ENCODE data around the gene NT5C1B. TPM values are rescaled to one million over a fixed set of nuclear protein-coding genes. Genes with fewer than 3 reads are reported as not detected.
"Not testable (repeated sequence)": the region's sequence is repeated elsewhere in the genome, so short reads cannot be mapped to it uniquely, and the experiment has no call there.

NT5C1B gene
- 0.75 TPM for polyA plus RNA-seq
- long read RNA-seq, donor 1, result 0 reads
- long read RNA-seq, donor 2, result 0 reads
- long read RNA-seq, donor 3, result 0 reads
- long read RNA-seq, donor 4, result 0 reads
- long read RNA-seq, donor 5, result 0 reads
- long read RNA-seq, donor 6, result 0 reads
- long read RNA-seq, donor 7, result 0 reads
- long read RNA-seq, donor 8, result 0 reads
- long read RNA-seq, donor 9, result 0 reads
- long read RNA-seq, donor 10, result 0 reads
- long read RNA-seq, donor 11, result 0 reads

DNA sequence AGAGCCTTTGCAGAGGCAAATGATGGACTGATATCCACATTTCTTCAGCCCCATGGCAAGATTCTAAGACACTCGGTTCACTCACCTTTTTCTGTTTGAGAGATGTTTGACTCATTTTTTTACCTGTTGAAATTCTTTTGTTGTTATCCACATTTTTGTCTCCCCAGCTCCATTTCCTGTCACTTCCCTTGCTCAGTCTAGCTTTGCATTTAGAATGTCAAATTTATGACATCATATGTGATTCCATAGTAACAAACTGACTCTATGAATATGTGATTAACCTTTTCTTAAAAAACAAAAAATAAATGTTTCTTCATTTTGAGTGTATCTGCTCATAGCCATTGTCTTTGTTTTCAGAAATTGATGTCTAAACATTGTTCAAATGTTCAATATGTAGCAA is at the start of gene NT5C1B:
Gene NT5C1B (minus strand): TSS at position 216 of the 400 bp plus-strand sequence. CDS start 101 bp downstream, at position 115.
- Histone ChIP-seq H3K4me1 (ENCODE audit: control insufficient read depth, insufficient read depth, low read length) (no peaks in the 10 kb centered on the region), H3K4me3 (ENCODE audit: low read length) (no peak within 1 kb of the TSS), H3K27ac (ENCODE audit: low read length) (no peak within 1 kb of the TSS), H3K9me3 (ENCODE audit: control insufficient read depth, low read depth, low read length) (peaks cover 5% of the 10 kb centered on the region), H3K36me3 (ENCODE audit: control insufficient read depth, insufficient read depth, low read length) (no peaks in the 10 kb centered on the region), H3K27me3 (ENCODE audit: control insufficient read depth, insufficient read depth, low read length) (no peaks in the 10 kb centered on the region)
- 83% methylated on average over 1 of the region's 1 CpG for WGBS (ENCODE audit: insufficient coverage, low lambda C conversion rate)
- no peak for DNase-seq

DNA sequence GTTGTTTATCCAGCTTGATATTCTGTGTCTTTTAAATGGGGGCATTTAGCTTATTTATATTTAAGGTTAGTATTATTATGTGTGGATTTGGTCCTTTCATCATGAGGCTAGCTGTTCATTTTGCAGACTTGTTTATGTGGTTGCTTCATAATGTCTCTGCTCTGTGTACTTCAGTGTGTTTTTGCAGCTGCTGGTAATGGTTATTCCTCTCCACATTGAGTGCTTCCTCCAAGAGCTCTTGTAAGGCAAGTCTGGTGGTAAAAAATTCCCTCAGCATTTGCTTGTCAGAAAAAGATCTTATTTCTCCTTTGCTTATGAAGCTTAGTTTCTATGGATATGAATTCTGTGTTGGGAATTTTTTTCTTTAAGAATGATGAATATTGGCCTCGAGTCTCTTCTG is 47.8 kb upstream of the NT5C1B start:
- no peak overlapping the region for H3K4me3 ChIP-seq (ENCODE audit: low read length)
- no peaks in the 10 kb centered on the region for H3K4me1 ChIP-seq (ENCODE audit: control insufficient read depth, insufficient read depth, low read length)
- no peak for DNase-seq
- peaks cover 6% of the 10 kb centered on the region for H3K9me3 ChIP-seq (ENCODE audit: control insufficient read depth, low read depth, low read length)
- no peaks in the 10 kb centered on the region for H3K36me3 ChIP-seq (ENCODE audit: control insufficient read depth, insufficient read depth, low read length)
- H3K27ac ChIP-seq (ENCODE audit: low read length), result no peak overlapping the region
- no peaks in the 10 kb centered on the region for H3K27me3 ChIP-seq (ENCODE audit: control insufficient read depth, insufficient read depth, low read length)
- WGBS (ENCODE audit: insufficient coverage, low lambda C conversion rate), result 83% methylated on average over 1 of the region's 1 CpG

DNA sequence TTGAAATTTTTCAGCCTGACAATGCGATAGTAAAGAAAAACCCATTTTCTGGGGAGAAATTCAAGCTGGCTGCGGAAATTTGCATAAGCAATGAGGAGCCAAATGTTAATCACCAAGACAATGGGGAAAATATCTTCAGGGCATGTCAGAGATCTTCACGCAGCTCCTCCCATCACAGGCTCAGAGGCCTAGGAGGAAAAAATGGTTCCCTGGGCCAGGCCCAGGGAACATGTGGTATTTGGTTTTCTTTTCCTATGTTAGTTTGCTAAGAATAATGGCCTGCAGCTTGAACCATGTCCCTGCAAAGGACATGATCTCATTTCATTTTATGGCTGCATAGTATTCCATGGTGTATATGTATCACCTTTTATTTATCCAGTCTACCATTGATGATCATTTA is 43.3 kb upstream of the NT5C1B start:
- H3K27ac ChIP-seq (ENCODE audit: low read length); H3K4me3 ChIP-seq (ENCODE audit: low read length); H3K4me1 ChIP-seq (ENCODE audit: control insufficient read depth, insufficient read depth, low read length); DNase-seq; H3K36me3 ChIP-seq (ENCODE audit: control insufficient read depth, insufficient read depth, low read length); H3K27me3 ChIP-seq (ENCODE audit: control insufficient read depth, insufficient read depth, low read length); H3K9me3 ChIP-seq (ENCODE audit: control insufficient read depth, low read depth, low read length): not testable (repeated sequence)
- WGBS (ENCODE audit: insufficient coverage, low lambda C conversion rate), result 100% methylated on average over 2 of the region's 3 CpGs

DNA sequence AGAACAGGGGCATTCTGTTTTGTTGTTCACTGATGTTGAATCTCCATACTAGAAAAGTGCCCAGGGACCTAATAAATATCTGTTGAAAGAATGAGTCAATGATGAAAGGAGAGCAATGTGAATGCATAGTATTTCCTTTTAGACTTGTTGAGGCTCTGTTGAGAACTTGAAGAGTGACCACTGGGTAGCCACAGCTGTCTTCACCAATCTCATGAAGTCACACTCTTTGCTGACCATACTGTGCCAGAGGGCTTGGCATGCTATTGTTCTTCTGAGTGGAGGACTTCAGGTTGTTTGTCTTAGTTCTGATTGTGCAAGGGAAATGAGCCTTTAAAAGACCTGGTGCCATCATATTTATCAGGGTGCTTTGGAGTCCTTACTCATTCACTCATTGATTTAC is 41.6 kb upstream of the NT5C1B start:
- no peak for DNase-seq
- no peaks in the 10 kb centered on the region for H3K4me1 ChIP-seq (ENCODE audit: control insufficient read depth, insufficient read depth, low read length)
- no peak overlapping the region for H3K27ac ChIP-seq (ENCODE audit: low read length)
- no peaks in the 10 kb centered on the region for H3K36me3 ChIP-seq (ENCODE audit: control insufficient read depth, insufficient read depth, low read length)
- peaks cover 6% of the 10 kb centered on the region for H3K9me3 ChIP-seq (ENCODE audit: control insufficient read depth, low read depth, low read length)
- no peaks in the 10 kb centered on the region for H3K27me3 ChIP-seq (ENCODE audit: control insufficient read depth, insufficient read depth, low read length)
- H3K4me3 ChIP-seq (ENCODE audit: low read length), result no peak overlapping the region

DNA sequence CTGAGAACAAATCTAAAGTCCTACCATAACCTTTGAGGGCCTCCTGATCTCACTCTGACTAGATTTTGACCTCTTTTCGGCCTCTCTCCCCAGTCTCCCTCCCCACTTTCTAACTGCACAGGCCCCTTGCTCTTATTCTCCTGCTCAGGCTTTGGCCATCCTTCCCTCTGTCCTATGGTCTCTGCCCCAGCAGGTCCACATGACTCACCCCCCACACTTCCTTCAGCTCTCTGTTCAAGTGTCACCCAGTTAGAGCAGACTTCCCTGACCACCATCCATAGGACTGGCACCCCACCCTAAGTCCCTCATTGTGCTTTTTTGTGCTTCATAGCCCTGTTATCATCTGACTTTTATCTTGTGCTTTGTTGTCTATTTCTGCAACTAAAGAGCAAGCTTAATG is 41.2 kb upstream of the NT5C1B start:
- Histone ChIP-seq H3K27ac (ENCODE audit: low read length) (no peak overlapping the region), H3K27me3 (ENCODE audit: control insufficient read depth, insufficient read depth, low read length) (no peaks in the 10 kb centered on the region), H3K36me3 (ENCODE audit: control insufficient read depth, insufficient read depth, low read length) (no peaks in the 10 kb centered on the region), H3K4me1 (ENCODE audit: control insufficient read depth, insufficient read depth, low read length) (no peaks in the 10 kb centered on the region), H3K9me3 (ENCODE audit: control insufficient read depth, low read depth, low read length) (peaks cover 6% of the 10 kb centered on the region), H3K4me3 (ENCODE audit: low read length) (no peak overlapping the region)
- DNase-seq, result no peak
- WGBS (ENCODE audit: insufficient coverage, low lambda C conversion rate), result 83% methylated on average over 1 of the region's 1 CpG

DNA sequence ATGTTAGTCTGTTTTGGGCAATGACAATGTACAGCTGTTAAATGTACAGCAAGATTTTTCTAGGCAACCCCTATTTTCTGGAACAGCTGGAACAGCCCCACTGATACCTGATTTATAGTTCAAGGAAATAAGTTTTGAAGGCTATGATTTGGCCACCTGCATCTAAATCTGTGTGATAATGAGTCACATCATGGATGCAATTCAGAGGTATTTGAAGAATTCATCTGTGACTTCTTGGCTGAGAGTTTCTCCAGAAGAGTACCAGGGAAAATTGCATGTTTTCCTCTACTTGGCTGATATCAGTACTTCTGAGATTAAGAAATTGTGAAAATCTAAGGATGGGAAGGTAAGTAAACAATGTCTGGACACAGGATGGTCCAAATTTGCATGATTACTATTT is 40.7 kb upstream of the NT5C1B start:
- no peaks in the 10 kb centered on the region for H3K36me3 ChIP-seq (ENCODE audit: control insufficient read depth, insufficient read depth, low read length)
- no peaks in the 10 kb centered on the region for H3K27me3 ChIP-seq (ENCODE audit: control insufficient read depth, insufficient read depth, low read length)
- H3K4me3 ChIP-seq (ENCODE audit: low read length), result no peak overlapping the region
- H3K9me3 ChIP-seq (ENCODE audit: control insufficient read depth, low read depth, low read length), result peaks cover 6% of the 10 kb centered on the region
- DNase-seq, result no peak
- no peak overlapping the region for H3K27ac ChIP-seq (ENCODE audit: low read length)
- H3K4me1 ChIP-seq (ENCODE audit: control insufficient read depth, insufficient read depth, low read length), result no peaks in the 10 kb centered on the region

DNA sequence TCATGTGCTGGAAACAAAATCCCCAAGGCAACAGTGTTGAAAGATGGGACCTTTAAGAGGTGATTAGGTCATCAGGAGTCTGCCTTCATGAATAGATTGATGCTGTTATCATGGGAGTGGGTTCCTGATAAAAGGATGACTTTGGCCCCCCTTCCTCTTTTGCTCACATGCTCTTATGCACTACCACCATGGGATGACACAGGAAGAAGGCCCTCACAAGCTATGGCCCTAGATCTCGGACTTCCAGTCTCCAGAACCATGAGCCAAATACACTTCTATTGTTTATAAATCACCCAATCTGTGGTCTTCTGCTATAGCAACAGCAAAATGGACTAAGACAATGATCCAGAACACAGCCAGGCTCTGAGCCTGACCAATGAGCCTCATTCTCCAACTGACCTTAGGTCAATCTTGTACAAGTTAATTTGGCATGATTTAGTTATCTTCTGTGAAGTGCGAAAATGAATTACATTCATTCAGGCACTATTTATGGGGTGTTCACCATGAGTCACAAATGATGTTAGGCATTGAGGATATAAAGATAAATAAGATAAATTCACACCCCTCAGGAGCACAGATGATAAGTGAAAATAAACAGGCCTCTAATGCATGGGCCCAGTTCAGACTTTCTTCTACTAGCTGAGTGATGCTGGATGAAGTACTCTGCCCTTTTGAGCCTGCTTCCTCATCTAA is 37.7 kb upstream of the NT5C1B start:
- Histone ChIP-seq H3K27ac (ENCODE audit: low read length) (no peak overlapping the region), H3K4me3 (ENCODE audit: low read length) (no peak overlapping the region), H3K36me3 (ENCODE audit: control insufficient read depth, insufficient read depth, low read length) (no peaks in the 10 kb centered on the region), H3K27me3 (ENCODE audit: control insufficient read depth, insufficient read depth, low read length) (no peaks in the 10 kb centered on the region), H3K9me3 (ENCODE audit: control insufficient read depth, low read depth, low read length) (no peaks in the 10 kb centered on the region), H3K4me1 (ENCODE audit: control insufficient read depth, insufficient read depth, low read length) (no peaks in the 10 kb centered on the region)
- 83% methylated on average over 1 of the region's 2 CpGs for WGBS (ENCODE audit: insufficient coverage, low lambda C conversion rate)
- no peak for DNase-seq

DNA sequence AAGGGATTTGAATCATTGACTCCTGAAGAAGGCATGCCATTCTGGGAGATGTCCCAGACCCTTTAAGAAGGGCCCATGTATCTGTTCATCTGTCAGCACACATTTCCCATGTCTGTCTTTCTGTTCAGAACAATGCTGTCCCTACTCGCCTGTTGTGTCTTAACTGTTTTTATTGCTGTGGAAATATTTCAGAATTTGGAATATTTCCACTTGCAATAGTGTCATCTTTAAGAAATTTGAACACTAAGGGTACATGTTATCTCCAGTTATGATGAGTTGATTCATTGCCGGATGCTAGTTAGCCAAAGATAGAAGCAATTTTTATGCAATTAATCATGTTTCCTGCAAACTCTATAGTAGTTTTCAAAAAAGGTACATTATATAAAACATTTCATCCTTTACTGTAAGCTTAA is 36.9 kb upstream of the NT5C1B start:
- no peaks in the 10 kb centered on the region for H3K36me3 ChIP-seq (ENCODE audit: control insufficient read depth, insufficient read depth, low read length)
- H3K9me3 ChIP-seq (ENCODE audit: control insufficient read depth, low read depth, low read length), result no peaks in the 10 kb centered on the region
- no peak overlapping the region for H3K27ac ChIP-seq (ENCODE audit: low read length)
- WGBS (ENCODE audit: insufficient coverage, low lambda C conversion rate), result 85% methylated on average over 2 of the region's 2 CpGs
- H3K4me1 ChIP-seq (ENCODE audit: control insufficient read depth, insufficient read depth, low read length), result no peaks in the 10 kb centered on the region
- no peak for DNase-seq
- no peaks in the 10 kb centered on the region for H3K27me3 ChIP-seq (ENCODE audit: control insufficient read depth, insufficient read depth, low read length)
- no peak overlapping the region for H3K4me3 ChIP-seq (ENCODE audit: low read length)

DNA sequence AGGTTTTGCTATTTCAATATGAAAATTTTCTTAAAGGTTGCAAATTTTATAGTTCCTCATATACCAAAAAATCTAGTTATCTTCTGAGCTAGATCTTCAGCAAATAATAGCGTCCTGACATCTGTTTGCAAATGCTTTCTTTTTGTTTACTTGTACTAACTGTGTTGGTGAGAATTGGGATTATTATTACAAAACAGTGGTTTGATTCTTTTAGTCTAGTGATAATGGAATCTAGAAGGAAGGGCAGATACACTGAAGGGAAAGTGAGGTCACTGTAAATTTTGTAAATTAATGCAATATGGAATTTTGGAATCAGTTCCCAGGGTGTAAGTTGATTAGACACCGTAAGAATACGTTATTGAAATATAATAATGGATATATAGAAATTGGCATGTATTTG is 36.2 kb upstream of the NT5C1B start:
- no peak overlapping the region for H3K4me3 ChIP-seq (ENCODE audit: low read length)
- H3K9me3 ChIP-seq (ENCODE audit: control insufficient read depth, low read depth, low read length), result no peaks in the 10 kb centered on the region
- no peak for DNase-seq
- no peaks in the 10 kb centered on the region for H3K27me3 ChIP-seq (ENCODE audit: control insufficient read depth, insufficient read depth, low read length)
- 82% methylated on average over 3 of the region's 3 CpGs for WGBS (ENCODE audit: insufficient coverage, low lambda C conversion rate)
- H3K4me1 ChIP-seq (ENCODE audit: control insufficient read depth, insufficient read depth, low read length), result no peaks in the 10 kb centered on the region
- H3K27ac ChIP-seq (ENCODE audit: low read length), result no peak overlapping the region
- no peaks in the 10 kb centered on the region for H3K36me3 ChIP-seq (ENCODE audit: control insufficient read depth, insufficient read depth, low read length)

DNA sequence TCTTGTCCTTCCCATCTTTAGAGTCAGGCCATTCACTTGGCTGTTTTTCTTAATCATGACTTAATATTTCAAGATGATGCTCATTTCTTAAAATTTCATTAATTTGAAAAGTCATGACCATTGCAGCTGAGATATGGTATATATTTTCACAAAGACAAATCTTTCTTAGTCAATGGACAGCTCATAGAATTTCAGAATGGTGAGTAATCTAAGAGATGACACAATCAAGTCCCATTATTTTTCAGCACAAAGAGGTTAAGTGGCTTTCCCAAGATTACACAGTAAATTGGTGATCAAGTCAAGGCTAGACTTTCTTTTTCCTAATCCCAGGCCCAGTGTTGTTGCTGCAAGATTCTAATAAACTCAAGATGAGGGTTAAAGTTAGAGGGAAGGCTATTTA is 34.4 kb upstream of the NT5C1B start:
- no peaks in the 10 kb centered on the region for H3K36me3 ChIP-seq (ENCODE audit: control insufficient read depth, insufficient read depth, low read length)
- DNase-seq, result no peak
- no peaks in the 10 kb centered on the region for H3K9me3 ChIP-seq (ENCODE audit: control insufficient read depth, low read depth, low read length)
- H3K27me3 ChIP-seq (ENCODE audit: control insufficient read depth, insufficient read depth, low read length), result no peaks in the 10 kb centered on the region
- no peak overlapping the region for H3K4me3 ChIP-seq (ENCODE audit: low read length)
- H3K4me1 ChIP-seq (ENCODE audit: control insufficient read depth, insufficient read depth, low read length), result no peaks in the 10 kb centered on the region
- no peak overlapping the region for H3K27ac ChIP-seq (ENCODE audit: low read length)
